Measurements from ENCODE around the gene SLC16A10. TPM values are rescaled to one million over a fixed set of nuclear protein-coding genes. Genes with fewer than 3 reads are reported as not detected.
"Not testable (repeated sequence)": the region's sequence is repeated elsewhere in the genome, so short reads cannot be mapped to it uniquely, and the experiment has no call there.

Gene SLC16A10
- total RNA-seq, 4 donors from 2014 or later, result 1.5 to 8.9 (median 4.2) TPM

DNA sequence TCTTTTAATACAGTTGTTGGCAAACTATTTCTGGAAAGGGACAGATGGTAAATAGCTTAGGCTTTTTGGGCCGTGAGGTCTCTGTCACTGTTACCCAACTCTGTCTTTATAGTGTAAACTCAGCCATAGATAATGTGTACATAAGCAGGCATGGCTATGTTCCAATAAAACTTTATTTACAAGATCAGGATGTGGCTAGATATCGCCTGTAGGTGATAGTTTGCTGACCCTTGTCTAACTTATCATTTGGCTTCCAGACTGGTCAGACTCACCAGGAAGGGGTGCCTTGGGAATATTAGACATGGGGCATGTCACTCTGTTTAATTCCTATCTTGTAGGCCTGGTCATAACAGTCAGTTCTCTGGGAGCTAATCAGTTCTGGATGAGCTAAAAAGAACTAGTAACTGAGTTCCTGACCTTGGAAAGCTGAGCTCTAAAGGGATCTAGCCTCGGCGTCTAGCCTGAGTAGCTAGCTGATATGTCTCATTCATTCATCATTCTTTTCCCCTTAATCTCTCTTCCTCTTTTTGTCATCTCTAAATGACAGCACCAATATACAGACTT is 163.6 kb downstream of the SLC16A10 start:
- in situ Hi-C loops (cut with MboI; ENCODE audit: low pct_ligation_motif_present in 1 of 4, low pct_unique_long_range_greater_than_20kb in 1 of 4, low sequenced_read_pairs in 3 of 4) (loop anchor here in 3 of 4 donors (25.0 kb wide), 4 partner anchors 236 to 786 kb away; partner anchors contain the start of genes REV3L (in 1 of the 3) and TRAF3IP2 (in 1 of the 3)), intact Hi-C loops (cut with DNase I; ENCODE audit: low total_unique reads) (no loop called here)
- 52 to 65% methylated on average over 3 to 4 of the region's 4 CpGs for WGBS, 2 donors (ENCODE audit: low coverage in 1 of 2)
- Histone ChIP-seq H3K4me1 (no peaks in the 10 kb centered on the region), H3K36me3 (no peaks in the 10 kb centered on the region), H3K27ac (no peak overlapping the region), H3K4me3 (no peak overlapping the region), H3K27me3 (peaks cover 6% of the 10 kb centered on the region), H3K9me3 (no peaks in the 10 kb centered on the region)
- no peak for TF ChIP-seq POLR2A (IDR thresholded peaks at IDR 0.05)
- TF ChIP-seq, protein P1, sequence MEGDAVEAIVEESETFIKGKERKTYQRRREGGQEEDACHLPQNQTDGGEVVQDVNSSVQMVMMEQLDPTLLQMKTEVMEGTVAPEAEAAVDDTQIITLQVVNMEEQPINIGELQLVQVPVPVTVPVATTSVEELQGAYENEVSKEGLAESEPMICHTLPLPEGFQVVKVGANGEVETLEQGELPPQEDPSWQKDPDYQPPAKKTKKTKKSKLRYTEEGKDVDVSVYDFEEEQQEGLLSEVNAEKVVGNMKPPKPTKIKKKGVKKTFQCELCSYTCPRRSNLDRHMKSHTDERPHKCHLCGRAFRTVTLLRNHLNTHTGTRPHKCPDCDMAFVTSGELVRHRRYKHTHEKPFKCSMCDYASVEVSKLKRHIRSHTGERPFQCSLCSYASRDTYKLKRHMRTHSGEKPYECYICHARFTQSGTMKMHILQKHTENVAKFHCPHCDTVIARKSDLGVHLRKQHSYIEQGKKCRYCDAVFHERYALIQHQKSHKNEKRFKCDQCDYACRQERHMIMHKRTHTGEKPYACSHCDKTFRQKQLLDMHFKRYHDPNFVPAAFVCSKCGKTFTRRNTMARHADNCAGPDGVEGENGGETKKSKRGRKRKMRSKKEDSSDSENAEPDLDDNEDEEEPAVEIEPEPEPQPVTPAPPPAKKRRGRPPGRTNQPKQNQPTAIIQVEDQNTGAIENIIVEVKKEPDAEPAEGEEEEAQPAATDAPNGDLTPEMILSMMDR (IDR thresholded peaks at IDR 0.05), result no peak
- no peak for DNase-seq

- Histone ChIP-seq H3K27ac (no peak overlapping the region), H3K4me3 (no peak overlapping the region), H3K9me3 (no peaks in the 10 kb centered on the region), H3K36me3 (no peaks in the 10 kb centered on the region), H3K27me3 (peaks cover 6% of the 10 kb centered on the region), H3K4me1 (no peaks in the 10 kb centered on the region)
- in situ Hi-C loops (cut with MboI; ENCODE audit: low pct_ligation_motif_present in 1 of 4, low pct_unique_long_range_greater_than_20kb in 1 of 4, low sequenced_read_pairs in 3 of 4), result loop anchor here in 3 of 4 donors (25.0 kb wide), 4 partner anchors 235 to 785 kb away; partner anchors contain the start of genes REV3L (in 1 of the 3) and TRAF3IP2 (in 1 of the 3)
- intact Hi-C loops (cut with DNase I; ENCODE audit: low total_unique reads), result no loop called here
- TF ChIP-seq, protein P1 (IDR thresholded peaks at IDR 0.05), result no peak
- TF ChIP-seq EP300 (IDR thresholded peaks at IDR 0.05; ENCODE audit: low read depth) (no peak), POLR2AphosphoS5 (IDR thresholded peaks at IDR 0.05) (no peak)
- WGBS, 2 donors (ENCODE audit: low coverage in 1 of 2), result 80 to 85% methylated on average over 3 of the region's 3 CpGs
- no peak for DNase-seq
These were observed 165.4 kb downstream of the SLC16A10 start for GRCh38 chr6:111252726-111253125.

- Histone ChIP-seq H3K36me3 (no peaks in the 10 kb centered on the region), H3K4me3 (no peak overlapping the region), H3K27ac (no peak overlapping the region), H3K27me3 (peaks cover 6% of the 10 kb centered on the region), H3K4me1 (peaks cover 0 to 5% (median 0%) of the 10 kb centered on the region in 4 donors), H3K9me3 (no peaks in the 10 kb centered on the region)
- DNase-seq, result no peak
- intact Hi-C loops (cut with DNase I; ENCODE audit: low total_unique reads) (no loop called here), in situ Hi-C loops (cut with MboI; ENCODE audit: low pct_ligation_motif_present in 1 of 4, low pct_unique_long_range_greater_than_20kb in 1 of 4, low sequenced_read_pairs in 3 of 4) (loop anchor here in 3 of 4 donors (25.0 kb wide), 4 partner anchors 233 to 783 kb away; partner anchors contain the start of genes REV3L (in 1 of the 3) and TRAF3IP2 (in 1 of the 3))
- TF ChIP-seq POLR2AphosphoS5 (IDR thresholded peaks at IDR 0.05) (no peak), POLR2A (IDR thresholded peaks at IDR 0.05) (no peak)
- WGBS, 2 donors (ENCODE audit: low coverage in 1 of 2), result 84 to 86% methylated on average over 9 of the region's 9 CpGs
These were observed 166.9 kb downstream of the SLC16A10 start for GRCh38 chr6:111254004-111254778.

GRCh38 chr6:111254779-111255166 is 167.5 kb downstream of the SLC16A10 start:
- in situ Hi-C loops (cut with MboI; ENCODE audit: low pct_ligation_motif_present in 1 of 4, low pct_unique_long_range_greater_than_20kb in 1 of 4, low sequenced_read_pairs in 3 of 4) (loop anchor here in 3 of 4 donors (25.0 kb wide), 4 partner anchors 233 to 783 kb away; partner anchors contain the start of genes REV3L (in 1 of the 3) and TRAF3IP2 (in 1 of the 3)), intact Hi-C loops (cut with DNase I; ENCODE audit: low total_unique reads) (no loop called here)
- H3K9me3 ChIP-seq, result no peaks in the 10 kb centered on the region
- H3K36me3 ChIP-seq, result no peaks in the 10 kb centered on the region
- H3K4me1 ChIP-seq, result peaks cover 0 to 6% (median under 1%) of the 10 kb centered on the region in 4 donors
- 91 to 97% methylated on average over 4 to 6 of the region's 6 CpGs for WGBS, 2 donors (ENCODE audit: low coverage in 1 of 2)
- TF ChIP-seq POLR2A (IDR thresholded peaks at IDR 0.05), result no peak
- TF ChIP-seq, protein P1 (IDR thresholded peaks at IDR 0.05), result no peak
- TF ChIP-seq EP300 (IDR thresholded peaks at IDR 0.05; ENCODE audit: low read depth), result no peak
- TF ChIP-seq POLR2AphosphoS5 (IDR thresholded peaks at IDR 0.05), result no peak
- DNase-seq, result no peak
- H3K4me3 ChIP-seq, result no peak overlapping the region
- H3K27me3 ChIP-seq, result peaks cover 6% of the 10 kb centered on the region
- H3K27ac ChIP-seq, result no peak overlapping the region

GRCh38 chr6:111255838-111256237 is 168.5 kb downstream of the SLC16A10 start:
- in situ Hi-C loops (cut with MboI; ENCODE audit: low pct_ligation_motif_present in 1 of 4, low pct_unique_long_range_greater_than_20kb in 1 of 4, low sequenced_read_pairs in 3 of 4), result loop anchor here in 3 of 4 donors (25.0 kb wide), 4 partner anchors 231 to 781 kb away; partner anchors contain the start of genes REV3L (in 1 of the 3) and TRAF3IP2 (in 1 of the 3)
- H3K4me3 ChIP-seq; DNase-seq; H3K9me3 ChIP-seq; H3K27me3 ChIP-seq; H3K27ac ChIP-seq; H3K36me3 ChIP-seq; intact Hi-C loops (cut with DNase I; ENCODE audit: low total_unique reads): not testable (repeated sequence)
- H3K4me1 ChIP-seq, result peaks cover 9 to 17% (median 10%) of the 10 kb centered on the region in 4 donors
- WGBS, 2 donors (ENCODE audit: low coverage in 1 of 2), result 22% methylated on average over 2 of the region's 2 CpGs; no CpG with 5 or more reads in 1 of the 2 donors
